ENCODE results near the gene SLAMF7.

SLAMF7 gene

DNA sequence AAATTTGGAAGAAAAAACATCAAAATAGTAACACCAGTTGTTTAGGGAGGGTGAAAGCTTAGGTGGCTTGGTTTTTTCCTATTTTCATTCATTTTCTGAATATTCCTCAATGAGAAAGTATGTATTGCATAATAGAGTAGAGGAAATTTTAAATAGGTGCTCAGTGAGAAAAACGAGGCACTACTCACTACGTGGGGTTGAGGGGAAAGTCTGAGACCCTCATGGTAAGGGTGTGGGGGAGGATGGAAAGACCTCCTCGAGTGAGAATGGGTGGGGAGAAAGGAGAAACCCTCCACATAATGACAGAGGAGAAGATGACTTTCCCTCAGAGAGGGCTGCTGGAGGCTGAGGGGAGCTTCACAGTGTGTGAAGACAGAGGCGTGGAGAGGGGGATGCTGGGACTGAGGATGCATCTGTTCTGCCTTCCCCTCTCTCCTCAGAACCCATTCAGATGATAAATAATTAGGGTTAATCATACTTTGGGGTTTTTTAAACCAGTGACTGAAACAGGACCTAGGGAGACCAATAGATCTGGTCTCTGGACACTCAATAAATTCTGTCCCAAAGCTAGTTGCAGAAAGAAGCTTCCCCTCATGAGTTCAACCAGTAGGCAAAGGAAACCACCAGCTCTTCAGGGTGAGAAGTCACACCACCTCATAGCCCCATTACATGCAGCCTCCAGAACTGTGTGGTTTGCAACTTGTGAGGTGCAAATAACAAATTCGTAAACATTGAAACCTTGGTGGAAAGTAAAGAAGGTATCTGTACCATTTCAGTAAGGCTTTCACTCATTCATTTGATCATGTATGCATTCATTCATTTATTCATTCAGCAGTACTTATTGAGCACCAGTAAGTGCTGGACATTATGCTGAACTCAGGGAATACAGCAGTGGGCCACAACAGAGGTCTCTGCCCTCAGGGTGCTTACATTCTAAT is 17.1 kb downstream of the SLAMF7 start:
- Histone ChIP-seq H3K27ac (no peak overlapping the region), H3K27me3 (replicated peaks) (no peaks in the 10 kb centered on the region), H3K36me3 (replicated peaks) (no peaks in the 10 kb centered on the region), H3K4me3 (ENCODE audit: low read depth, low read length) (no peak overlapping the region)
- in situ Hi-C loops (cut with HindIII; ENCODE audit: low pct_ligation_motif_present, low sequenced_read_pairs), result no loop called here
- no peak for DNase-seq
- TF ChIP-seq, protein P1, sequence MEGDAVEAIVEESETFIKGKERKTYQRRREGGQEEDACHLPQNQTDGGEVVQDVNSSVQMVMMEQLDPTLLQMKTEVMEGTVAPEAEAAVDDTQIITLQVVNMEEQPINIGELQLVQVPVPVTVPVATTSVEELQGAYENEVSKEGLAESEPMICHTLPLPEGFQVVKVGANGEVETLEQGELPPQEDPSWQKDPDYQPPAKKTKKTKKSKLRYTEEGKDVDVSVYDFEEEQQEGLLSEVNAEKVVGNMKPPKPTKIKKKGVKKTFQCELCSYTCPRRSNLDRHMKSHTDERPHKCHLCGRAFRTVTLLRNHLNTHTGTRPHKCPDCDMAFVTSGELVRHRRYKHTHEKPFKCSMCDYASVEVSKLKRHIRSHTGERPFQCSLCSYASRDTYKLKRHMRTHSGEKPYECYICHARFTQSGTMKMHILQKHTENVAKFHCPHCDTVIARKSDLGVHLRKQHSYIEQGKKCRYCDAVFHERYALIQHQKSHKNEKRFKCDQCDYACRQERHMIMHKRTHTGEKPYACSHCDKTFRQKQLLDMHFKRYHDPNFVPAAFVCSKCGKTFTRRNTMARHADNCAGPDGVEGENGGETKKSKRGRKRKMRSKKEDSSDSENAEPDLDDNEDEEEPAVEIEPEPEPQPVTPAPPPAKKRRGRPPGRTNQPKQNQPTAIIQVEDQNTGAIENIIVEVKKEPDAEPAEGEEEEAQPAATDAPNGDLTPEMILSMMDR (IDR thresholded peaks at IDR 0.05; ENCODE audit: low read depth, low read length, missing control alignments), result no peak

DNA sequence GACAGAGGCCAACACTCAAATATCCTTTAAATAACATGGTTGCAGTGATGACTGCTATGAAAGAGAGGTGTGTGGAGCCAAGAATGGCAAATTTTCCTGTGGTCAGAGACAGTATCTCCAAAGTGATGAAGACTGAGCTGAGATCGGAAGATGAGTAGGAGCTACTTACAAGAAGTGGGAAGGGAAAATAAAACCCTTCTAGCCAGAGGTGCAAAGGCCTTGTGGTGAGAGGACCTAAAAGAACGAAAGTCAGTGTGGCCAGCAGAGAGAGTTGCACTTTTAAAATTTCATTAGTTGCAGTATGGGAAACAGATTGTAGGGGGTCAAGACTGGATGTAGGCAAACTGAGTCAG is 17.8 kb downstream of the SLAMF7 start:
- DNase-seq, result no peak
- H3K27me3 ChIP-seq (replicated peaks), result no peaks in the 10 kb centered on the region
- in situ Hi-C loops (cut with HindIII; ENCODE audit: low pct_ligation_motif_present, low sequenced_read_pairs), result no loop called here
- H3K36me3 ChIP-seq (replicated peaks), result no peaks in the 10 kb centered on the region
- no peak overlapping the region for H3K27ac ChIP-seq
- no peak overlapping the region for H3K4me3 ChIP-seq (ENCODE audit: low read depth, low read length)
- TF ChIP-seq, protein P1 (IDR thresholded peaks at IDR 0.05; ENCODE audit: low read depth, low read length, missing control alignments), result no peak

DNA sequence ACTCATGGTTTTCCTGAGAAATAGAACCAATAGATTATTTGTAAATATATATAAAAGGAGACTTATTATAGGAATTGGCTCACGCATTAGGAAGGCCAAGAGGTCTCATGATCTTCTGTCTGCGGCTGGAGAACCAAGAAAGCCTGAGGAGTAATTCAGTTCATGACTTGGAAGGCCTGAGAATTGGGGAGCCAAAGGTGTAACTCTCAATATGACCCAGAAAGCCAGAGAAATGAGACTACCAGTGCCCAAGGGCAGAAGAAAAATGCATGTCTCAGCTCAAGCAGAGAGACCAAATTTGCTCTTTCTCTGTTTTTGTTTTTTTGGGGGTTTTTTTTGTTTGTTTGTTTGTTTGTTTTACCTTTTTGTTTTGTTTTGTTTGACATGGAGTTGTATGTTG is 19.5 kb downstream of the SLAMF7 start:
- no peaks in the 10 kb centered on the region for H3K27me3 ChIP-seq (replicated peaks)
- no peak overlapping the region for H3K27ac ChIP-seq
- no peak overlapping the region for H3K4me3 ChIP-seq (ENCODE audit: low read depth, low read length)
- in situ Hi-C loops (cut with HindIII; ENCODE audit: low pct_ligation_motif_present, low sequenced_read_pairs), result no loop called here
- DNase-seq, result no peak
- TF ChIP-seq, protein P1 (IDR thresholded peaks at IDR 0.05; ENCODE audit: low read depth, low read length, missing control alignments), result no peak
- H3K36me3 ChIP-seq (replicated peaks), result no peaks in the 10 kb centered on the region

DNA sequence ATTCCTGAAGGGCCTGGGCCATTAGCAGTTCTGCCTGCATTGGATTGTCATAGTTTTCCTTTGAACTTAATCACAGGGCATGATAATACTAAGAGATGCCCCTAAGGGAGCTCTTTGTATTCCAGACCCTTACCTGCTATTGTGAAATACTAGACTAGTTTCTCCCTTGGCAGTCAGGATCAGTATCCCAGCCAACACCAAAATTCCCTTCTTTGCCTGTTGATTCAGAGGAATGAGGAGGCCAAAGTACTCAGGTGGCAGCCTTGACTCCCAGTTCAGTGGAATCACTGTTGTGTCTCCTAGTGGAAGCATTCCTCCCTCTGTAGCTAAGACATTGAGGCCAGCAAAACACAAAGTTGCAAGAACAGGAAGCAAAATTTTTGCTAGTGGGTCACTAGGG is 20.7 kb downstream of the SLAMF7 start:
- no peak overlapping the region for H3K4me3 ChIP-seq (ENCODE audit: low read depth, low read length)

DNA sequence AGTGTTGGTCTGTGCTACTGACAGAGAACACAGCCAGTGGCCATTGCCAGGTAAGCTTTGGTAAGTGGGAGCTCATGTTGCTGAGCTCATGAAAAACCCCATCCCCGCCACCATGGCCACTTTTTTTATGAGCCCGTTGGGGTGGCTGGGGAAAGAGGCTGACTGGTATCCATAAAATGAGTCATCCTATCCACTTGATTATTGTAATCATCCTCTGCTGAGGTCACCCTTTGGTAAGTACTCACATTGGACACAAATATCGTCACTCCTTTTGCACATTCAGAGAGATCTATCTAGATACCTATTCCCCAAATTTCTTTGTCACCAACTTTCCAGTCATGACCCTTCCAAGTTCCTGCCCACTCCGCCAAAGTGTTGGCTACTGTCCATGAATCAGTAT is 22.0 kb downstream of the SLAMF7 start:
- TF ChIP-seq, protein P1 (IDR thresholded peaks at IDR 0.05; ENCODE audit: low read depth, low read length, missing control alignments), result no peak
- in situ Hi-C loops (cut with HindIII; ENCODE audit: low pct_ligation_motif_present, low sequenced_read_pairs), result no loop called here
- H3K36me3 ChIP-seq (replicated peaks), result no peaks in the 10 kb centered on the region
- H3K27ac ChIP-seq, result no peak overlapping the region
- H3K4me3 ChIP-seq (ENCODE audit: low read depth, low read length), result no peak overlapping the region
- DNase-seq, result no peak
- H3K27me3 ChIP-seq (replicated peaks), result no peaks in the 10 kb centered on the region

More for the DNA sequence above, 20.7 kb downstream of the SLAMF7 start:
- no peak overlapping the region for H3K27ac ChIP-seq
- H3K27me3 ChIP-seq (replicated peaks), result no peaks in the 10 kb centered on the region
- TF ChIP-seq, protein P1 (IDR thresholded peaks at IDR 0.05; ENCODE audit: low read depth, low read length, missing control alignments), result no peak
- in situ Hi-C loops (cut with HindIII; ENCODE audit: low pct_ligation_motif_present, low sequenced_read_pairs), result no loop called here
- H3K36me3 ChIP-seq (replicated peaks), result no peaks in the 10 kb centered on the region
- no peak for DNase-seq
